H1 (cell line): ENCODE measurements around the gene OVOL3. TPM values are rescaled to one million over a fixed set of nuclear protein-coding genes. Genes with fewer than 3 reads are reported as not detected.

Source experiments
- BCL11A ChIP-seq, 2 experiments: IDR thresholded peaks; one replicate each; pipeline ENCODE4 v1.6.1; 2011; ENCODE audit warnings: low read depth in 2 of 2, low read length in 2 of 2, mild to moderate bottlenecking in 2 of 2
- EGR1 ChIP-seq: IDR thresholded peaks from 2 replicates; pipeline ENCODE4 v1.6.1; 2011; ENCODE audit warnings: low read depth, low read length, borderline replicate concordance
- KDM1A ChIP-seq: fragments of 200-600, 300-600 bp; sonication (generic); IDR thresholded peaks from 2 replicates; pipeline ENCODE4 v1.7.1; 2016; ENCODE audit warnings: mild to moderate bottlenecking, low read length, borderline replicate concordance
- POLR2A ChIP-seq, 2 experiments: IDR thresholded peaks; 1 replicate in 1 of 2; 2 replicates in 1 of 2; pipeline ENCODE4 v1.6.1; 2011; ENCODE audit warnings: low read depth in 2 of 2, low read length in 2 of 2, mild to moderate bottlenecking in 2 of 2; ENCODE audit errors: control extremely low read depth in 1 of 2
- SRF ChIP-seq: IDR thresholded peaks from 2 replicates; pipeline ENCODE4 v1.6.1; 2011; ENCODE audit warnings: mild to moderate bottlenecking, low read depth, low read length, moderate library complexity
- SUZ12 ChIP-seq: fragments of 200-600 bp; sonication (generic); IDR thresholded peaks from 2 replicates; pipeline ENCODE4 v1.6.1; 2012; ENCODE audit warnings: mild to moderate bottlenecking, inconsistent platforms, low read length, moderate library complexity, mixed read lengths
- TAF7 ChIP-seq: optimal IDR thresholded peaks from 2 replicates; pipeline ENCODE3; 2011; ENCODE audit warnings: low read depth, mild to moderate bottlenecking, inconsistent platforms, low read length, moderate library complexity, borderline replicate concordance
- polyA plus RNA-seq, 7 experiments: library from polyadenylated mRNA; depleted of rRNA in 3 of 7; stranded (reverse) in 5 of 7; unstranded in 2 of 7; fragments of >200 nt in 5 of 7; fragments of 200-250 nt in 2 of 7; gene quantifications; 1 replicate in 5 of 7; 2 replicates in 1 of 7; 4 replicates in 1 of 7; pipeline versions ENCODE4 v1.2.1 to v1.2.3, GENCODE V29; 2011 to 2013; ENCODE audit warnings: missing spikeins in 2 of 7, mixed read lengths in 2 of 7
- total RNA-seq: library from RNA; stranded (reverse); fragmentation: NEBNext Ultra II Directional; extraction: Animal tissue kit (Norgen Biotek cat#: 25700); gene quantifications from 2 replicates; pipeline ENCODE4 v1.2.1, GENCODE V29; 2021
- TF ChIP-seq, protein P1 (sequence below): fragments of 300-600 bp; sonication (generic); IDR thresholded peaks from 2 replicates; pipeline ENCODE4 v1.7.1; 2012; ENCODE audit warnings: low read length, moderate library complexity, mild to moderate bottlenecking, inconsistent platforms; ENCODE audit not compliant: insufficient replicate concordance

The OVOL3 gene
- total and polyA plus RNA-seq, 2 of the 8 experiments (the other 6 are each of a cell fraction or from before 2014, with no cell fraction given) = 0.45 TPM; not detected in 1

DNA sequence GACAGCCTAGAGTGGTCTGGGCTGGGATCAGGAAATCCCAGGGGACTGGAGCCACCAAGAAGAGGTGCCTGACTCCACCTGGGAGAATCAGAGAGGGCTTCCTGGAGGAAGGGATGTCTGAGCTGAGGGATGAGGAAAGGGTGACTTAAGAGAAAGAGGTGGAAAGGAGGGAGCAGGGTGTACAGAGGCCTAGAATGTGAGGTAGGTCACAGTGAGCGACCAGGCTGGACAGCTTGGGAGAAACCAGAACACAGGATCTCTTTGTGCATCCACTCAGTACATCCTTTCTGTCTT lies 5.3 kb downstream of the OVOL3 start (continued):
- TF ChIP-seq, protein P1, sequence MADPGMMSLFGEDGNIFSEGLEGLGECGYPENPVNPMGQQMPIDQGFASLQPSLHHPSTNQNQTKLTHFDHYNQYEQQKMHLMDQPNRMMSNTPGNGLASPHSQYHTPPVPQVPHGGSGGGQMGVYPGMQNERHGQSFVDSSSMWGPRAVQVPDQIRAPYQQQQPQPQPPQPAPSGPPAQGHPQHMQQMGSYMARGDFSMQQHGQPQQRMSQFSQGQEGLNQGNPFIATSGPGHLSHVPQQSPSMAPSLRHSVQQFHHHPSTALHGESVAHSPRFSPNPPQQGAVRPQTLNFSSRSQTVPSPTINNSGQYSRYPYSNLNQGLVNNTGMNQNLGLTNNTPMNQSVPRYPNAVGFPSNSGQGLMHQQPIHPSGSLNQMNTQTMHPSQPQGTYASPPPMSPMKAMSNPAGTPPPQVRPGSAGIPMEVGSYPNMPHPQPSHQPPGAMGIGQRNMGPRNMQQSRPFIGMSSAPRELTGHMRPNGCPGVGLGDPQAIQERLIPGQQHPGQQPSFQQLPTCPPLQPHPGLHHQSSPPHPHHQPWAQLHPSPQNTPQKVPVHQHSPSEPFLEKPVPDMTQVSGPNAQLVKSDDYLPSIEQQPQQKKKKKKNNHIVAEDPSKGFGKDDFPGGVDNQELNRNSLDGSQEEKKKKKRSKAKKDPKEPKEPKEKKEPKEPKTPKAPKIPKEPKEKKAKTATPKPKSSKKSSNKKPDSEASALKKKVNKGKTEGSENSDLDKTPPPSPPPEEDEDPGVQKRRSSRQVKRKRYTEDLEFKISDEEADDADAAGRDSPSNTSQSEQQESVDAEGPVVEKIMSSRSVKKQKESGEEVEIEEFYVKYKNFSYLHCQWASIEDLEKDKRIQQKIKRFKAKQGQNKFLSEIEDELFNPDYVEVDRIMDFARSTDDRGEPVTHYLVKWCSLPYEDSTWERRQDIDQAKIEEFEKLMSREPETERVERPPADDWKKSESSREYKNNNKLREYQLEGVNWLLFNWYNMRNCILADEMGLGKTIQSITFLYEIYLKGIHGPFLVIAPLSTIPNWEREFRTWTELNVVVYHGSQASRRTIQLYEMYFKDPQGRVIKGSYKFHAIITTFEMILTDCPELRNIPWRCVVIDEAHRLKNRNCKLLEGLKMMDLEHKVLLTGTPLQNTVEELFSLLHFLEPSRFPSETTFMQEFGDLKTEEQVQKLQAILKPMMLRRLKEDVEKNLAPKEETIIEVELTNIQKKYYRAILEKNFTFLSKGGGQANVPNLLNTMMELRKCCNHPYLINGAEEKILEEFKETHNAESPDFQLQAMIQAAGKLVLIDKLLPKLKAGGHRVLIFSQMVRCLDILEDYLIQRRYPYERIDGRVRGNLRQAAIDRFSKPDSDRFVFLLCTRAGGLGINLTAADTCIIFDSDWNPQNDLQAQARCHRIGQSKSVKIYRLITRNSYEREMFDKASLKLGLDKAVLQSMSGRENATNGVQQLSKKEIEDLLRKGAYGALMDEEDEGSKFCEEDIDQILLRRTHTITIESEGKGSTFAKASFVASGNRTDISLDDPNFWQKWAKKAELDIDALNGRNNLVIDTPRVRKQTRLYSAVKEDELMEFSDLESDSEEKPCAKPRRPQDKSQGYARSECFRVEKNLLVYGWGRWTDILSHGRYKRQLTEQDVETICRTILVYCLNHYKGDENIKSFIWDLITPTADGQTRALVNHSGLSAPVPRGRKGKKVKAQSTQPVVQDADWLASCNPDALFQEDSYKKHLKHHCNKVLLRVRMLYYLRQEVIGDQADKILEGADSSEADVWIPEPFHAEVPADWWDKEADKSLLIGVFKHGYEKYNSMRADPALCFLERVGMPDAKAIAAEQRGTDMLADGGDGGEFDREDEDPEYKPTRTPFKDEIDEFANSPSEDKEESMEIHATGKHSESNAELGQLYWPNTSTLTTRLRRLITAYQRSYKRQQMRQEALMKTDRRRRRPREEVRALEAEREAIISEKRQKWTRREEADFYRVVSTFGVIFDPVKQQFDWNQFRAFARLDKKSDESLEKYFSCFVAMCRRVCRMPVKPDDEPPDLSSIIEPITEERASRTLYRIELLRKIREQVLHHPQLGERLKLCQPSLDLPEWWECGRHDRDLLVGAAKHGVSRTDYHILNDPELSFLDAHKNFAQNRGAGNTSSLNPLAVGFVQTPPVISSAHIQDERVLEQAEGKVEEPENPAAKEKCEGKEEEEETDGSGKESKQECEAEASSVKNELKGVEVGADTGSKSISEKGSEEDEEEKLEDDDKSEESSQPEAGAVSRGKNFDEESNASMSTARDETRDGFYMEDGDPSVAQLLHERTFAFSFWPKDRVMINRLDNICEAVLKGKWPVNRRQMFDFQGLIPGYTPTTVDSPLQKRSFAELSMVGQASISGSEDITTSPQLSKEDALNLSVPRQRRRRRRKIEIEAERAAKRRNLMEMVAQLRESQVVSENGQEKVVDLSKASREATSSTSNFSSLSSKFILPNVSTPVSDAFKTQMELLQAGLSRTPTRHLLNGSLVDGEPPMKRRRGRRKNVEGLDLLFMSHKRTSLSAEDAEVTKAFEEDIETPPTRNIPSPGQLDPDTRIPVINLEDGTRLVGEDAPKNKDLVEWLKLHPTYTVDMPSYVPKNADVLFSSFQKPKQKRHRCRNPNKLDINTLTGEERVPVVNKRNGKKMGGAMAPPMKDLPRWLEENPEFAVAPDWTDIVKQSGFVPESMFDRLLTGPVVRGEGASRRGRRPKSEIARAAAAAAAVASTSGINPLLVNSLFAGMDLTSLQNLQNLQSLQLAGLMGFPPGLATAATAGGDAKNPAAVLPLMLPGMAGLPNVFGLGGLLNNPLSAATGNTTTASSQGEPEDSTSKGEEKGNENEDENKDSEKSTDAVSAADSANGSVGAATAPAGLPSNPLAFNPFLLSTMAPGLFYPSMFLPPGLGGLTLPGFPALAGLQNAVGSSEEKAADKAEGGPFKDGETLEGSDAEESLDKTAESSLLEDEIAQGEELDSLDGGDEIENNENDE = no peak
- no peak for TF ChIP-seq SUZ12
- TF ChIP-seq KDM1A = no peak
- TF ChIP-seq EGR1 = no peak
- TF ChIP-seq POLR2A (IDR thresholded peaks at IDR 0.05; ENCODE audit: control extremely low read depth in 1 of 2, low read depth in 2 of 2, low read length in 2 of 2) = no peak
- TF ChIP-seq BCL11A (IDR thresholded peaks at IDR 0.05; ENCODE audit: low read depth in 2 of 2, low read length in 2 of 2) = no peak
- TF ChIP-seq SRF = no peak
- TF ChIP-seq TAF7 = no peak
